PFSK-1 (cell line): ENCODE results near the gene UBTD1.

Experiments used
- FOXP2 ChIP-seq: optimal IDR thresholded peaks from 2 replicates; pipeline ENCODE3; 2011; ENCODE audit warnings: borderline replicate concordance, control low read depth, inconsistent platforms; ENCODE audit not compliant: insufficient read depth; ENCODE audit errors: extremely low read length, extremely low read depth
- POLR2AphosphoS5 ChIP-seq: IDR thresholded peaks from 2 replicates; pipeline ENCODE4 v1.6.1; 2012; ENCODE audit warnings: low read depth, mild to moderate bottlenecking, control low read depth, low read length, moderate library complexity
- SIN3A ChIP-seq: IDR thresholded peaks from 2 replicates; pipeline ENCODE4 v1.6.1; 2012; ENCODE audit warnings: mild to moderate bottlenecking, low read length, moderate library complexity, borderline replicate concordance; ENCODE audit not compliant: insufficient read depth
- TAF1 ChIP-seq: IDR thresholded peaks from 2 replicates; pipeline ENCODE4 v1.6.1; 2012; ENCODE audit warnings: low read length, control low read depth, borderline replicate concordance; ENCODE audit not compliant: insufficient read depth
- TF ChIP-seq, protein P1 (sequence below), 2 experiments: IDR thresholded peaks; 2 replicates each; pipeline versions ENCODE4 v1.6.1 to v1.8.0; 2011 to 2012; ENCODE audit warnings: low read depth in 2 of 2, low read length in 2 of 2, control low read depth in 1 of 2, inconsistent platforms in 1 of 2, mild to moderate bottlenecking in 1 of 2, moderate library complexity in 1 of 2; ENCODE audit not compliant: insufficient read depth in 1 of 2

The UBTD1 gene

DNA sequence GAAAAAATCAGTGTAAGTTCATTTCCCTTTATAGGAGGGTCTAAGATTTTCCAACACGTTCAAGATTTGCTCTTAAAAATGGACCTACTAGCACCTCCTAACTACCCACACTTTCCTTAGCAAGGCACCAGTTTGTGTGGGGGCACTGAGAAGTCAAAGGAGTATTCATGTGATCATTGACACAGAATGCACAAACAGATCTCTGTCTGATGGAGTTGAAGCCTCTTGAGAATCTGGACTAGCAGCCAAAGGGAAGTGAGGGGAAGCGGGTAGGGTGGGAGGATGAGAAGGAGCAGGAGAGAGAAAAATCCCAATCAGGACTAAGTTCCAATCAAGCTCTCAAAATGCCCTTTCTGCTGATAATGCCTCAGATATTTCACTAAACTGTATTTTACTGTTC lies 4.6 kb upstream of the UBTD1 start:
- TF ChIP-seq TAF1, result no peak
- no peak for TF ChIP-seq POLR2AphosphoS5
- TF ChIP-seq SIN3A, result no peak
- TF ChIP-seq, protein P1, sequence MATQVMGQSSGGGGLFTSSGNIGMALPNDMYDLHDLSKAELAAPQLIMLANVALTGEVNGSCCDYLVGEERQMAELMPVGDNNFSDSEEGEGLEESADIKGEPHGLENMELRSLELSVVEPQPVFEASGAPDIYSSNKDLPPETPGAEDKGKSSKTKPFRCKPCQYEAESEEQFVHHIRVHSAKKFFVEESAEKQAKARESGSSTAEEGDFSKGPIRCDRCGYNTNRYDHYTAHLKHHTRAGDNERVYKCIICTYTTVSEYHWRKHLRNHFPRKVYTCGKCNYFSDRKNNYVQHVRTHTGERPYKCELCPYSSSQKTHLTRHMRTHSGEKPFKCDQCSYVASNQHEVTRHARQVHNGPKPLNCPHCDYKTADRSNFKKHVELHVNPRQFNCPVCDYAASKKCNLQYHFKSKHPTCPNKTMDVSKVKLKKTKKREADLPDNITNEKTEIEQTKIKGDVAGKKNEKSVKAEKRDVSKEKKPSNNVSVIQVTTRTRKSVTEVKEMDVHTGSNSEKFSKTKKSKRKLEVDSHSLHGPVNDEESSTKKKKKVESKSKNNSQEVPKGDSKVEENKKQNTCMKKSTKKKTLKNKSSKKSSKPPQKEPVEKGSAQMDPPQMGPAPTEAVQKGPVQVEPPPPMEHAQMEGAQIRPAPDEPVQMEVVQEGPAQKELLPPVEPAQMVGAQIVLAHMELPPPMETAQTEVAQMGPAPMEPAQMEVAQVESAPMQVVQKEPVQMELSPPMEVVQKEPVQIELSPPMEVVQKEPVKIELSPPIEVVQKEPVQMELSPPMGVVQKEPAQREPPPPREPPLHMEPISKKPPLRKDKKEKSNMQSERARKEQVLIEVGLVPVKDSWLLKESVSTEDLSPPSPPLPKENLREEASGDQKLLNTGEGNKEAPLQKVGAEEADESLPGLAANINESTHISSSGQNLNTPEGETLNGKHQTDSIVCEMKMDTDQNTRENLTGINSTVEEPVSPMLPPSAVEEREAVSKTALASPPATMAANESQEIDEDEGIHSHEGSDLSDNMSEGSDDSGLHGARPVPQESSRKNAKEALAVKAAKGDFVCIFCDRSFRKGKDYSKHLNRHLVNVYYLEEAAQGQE (IDR thresholded peaks at IDR 0.05; ENCODE audit: insufficient read depth in 1 of 2, low read depth in 2 of 2, low read length in 2 of 2), result no peak
- TF ChIP-seq FOXP2, result no peak

DNA sequence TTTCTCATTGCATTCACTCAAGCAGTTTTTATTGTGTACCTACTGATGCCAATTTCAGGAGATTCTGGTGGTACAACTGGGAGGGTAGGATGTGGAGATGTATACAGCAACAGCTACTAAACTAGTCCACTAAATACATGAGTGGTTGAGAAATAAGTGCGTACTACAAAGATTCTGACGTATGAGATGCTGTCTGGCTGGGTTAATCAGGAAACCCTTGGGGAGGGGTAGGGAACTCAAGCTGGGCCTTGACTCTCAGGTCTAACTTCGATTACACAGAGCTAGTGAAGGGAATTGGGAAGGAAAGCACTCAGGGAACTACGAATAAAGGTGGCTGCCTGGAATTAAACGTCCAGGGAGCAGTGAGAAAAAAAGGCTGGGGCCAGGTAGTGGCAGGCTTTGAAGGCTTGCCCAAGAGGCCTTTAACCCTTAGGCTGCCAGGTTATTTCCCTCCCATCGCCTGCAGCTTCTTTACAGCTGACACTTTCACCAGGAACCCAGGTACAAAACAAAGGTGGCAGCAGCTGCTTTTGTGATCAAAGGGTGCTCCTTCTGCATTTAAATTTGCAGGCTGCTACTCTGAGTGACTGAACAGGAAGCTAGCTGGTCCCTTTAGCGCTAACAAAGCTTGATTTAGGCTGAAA lies 3.7 kb upstream of the UBTD1 start:
- TF ChIP-seq, protein P1 (IDR thresholded peaks at IDR 0.05; ENCODE audit: insufficient read depth in 1 of 2, low read depth in 2 of 2, low read length in 2 of 2), result no peak
- TF ChIP-seq SIN3A, result no peak
- TF ChIP-seq FOXP2, result no peak
- TF ChIP-seq POLR2AphosphoS5, result no peak
- no peak for TF ChIP-seq TAF1

DNA sequence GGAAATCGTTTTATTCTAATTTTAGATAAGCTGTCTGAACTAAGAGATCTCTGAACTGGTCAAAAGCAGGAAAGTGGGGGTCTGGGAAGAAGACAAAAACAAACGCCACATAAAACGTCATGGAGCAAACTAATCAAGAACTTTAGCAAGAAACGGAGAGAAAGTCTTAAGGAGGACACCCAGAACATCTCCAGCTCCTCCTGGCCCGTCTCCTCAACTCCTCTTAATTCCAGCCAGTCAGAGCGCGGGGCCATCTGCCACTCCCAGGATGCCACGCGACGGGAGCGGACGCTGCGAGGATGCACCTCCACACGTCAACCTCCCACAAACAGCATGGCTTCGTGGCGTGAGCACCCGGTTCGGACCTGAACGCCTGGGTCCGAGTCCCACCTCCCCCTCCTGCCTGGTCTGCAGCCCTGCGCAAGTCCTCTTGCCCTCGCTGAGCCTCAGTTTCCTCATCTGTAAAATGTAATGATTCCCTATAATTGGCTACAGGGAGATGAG lies 1.1 kb upstream of the UBTD1 start:
- TF ChIP-seq FOXP2 (peak; percentile 85), POLR2AphosphoS5 (peak; percentile 60; the same call in 1 of the 2 replicates), SIN3A (no peak), TAF1 (peak; percentile 50; the same call in 1 of the 2 replicates)
- TF ChIP-seq, protein P1 (IDR thresholded peaks at IDR 0.05; ENCODE audit: insufficient read depth in 1 of 2, low read depth in 2 of 2, low read length in 2 of 2), result no peak

DNA sequence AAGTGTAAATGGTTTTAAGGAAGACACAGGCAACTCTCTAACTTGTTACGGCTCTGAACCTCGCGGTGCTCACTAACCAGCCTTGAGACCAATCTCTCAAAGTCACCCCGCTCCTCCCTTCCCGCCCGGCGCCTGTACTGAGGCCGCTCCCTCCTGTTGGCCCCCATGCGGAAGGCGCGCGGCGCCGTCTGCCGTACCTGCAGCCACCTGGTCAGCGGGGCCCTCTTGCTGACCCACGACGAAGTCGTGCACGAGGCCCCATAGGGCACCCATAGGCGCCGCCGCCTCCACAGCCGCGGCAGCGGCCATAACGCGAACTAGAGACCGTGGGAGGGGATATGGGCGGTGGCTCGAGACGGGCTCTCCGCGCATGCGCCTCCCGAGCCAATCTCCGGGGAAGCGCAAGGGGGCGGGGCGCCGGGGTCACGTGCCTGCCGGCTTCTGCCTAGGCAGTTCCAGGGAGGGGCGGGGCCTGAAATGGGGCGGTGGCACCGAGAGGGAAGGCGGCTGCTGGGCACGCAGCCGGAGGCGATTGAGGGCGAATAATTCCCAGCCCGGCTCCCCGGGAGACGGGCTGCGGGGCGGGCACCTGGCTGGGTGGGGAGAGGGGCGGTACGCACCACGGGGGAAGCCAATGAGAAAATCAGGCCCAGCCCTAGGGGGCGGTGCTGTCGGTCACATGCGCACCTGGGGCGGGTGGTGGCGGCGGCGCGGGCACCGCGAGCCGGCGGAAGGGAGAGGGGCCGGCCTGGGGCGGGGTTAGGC lies 466 bp upstream of the UBTD1 start, which contains the start of gene MMS19:
TSS of gene MMS19 (minus strand) at position 347 of the 765 bp plus-strand sequence. CDS start at position 309, 38 bp downstream.
- TF ChIP-seq TAF1, result 0 out of 2 replicates have a peak, but pooled peaks have one; percentile 15
- no peak; the same call in 1 of the 2 replicates for TF ChIP-seq SIN3A
- TF ChIP-seq, protein P1 (IDR thresholded peaks at IDR 0.05; ENCODE audit: insufficient read depth in 1 of 2, low read depth in 2 of 2, low read length in 2 of 2), result no peak
- peak; percentile 36 for TF ChIP-seq FOXP2
- no peak; the same call in none of the 2 replicates for TF ChIP-seq POLR2AphosphoS5
